BLaER1 treated with 17β-estradiol and CSF1 and Interleukin-3, amounts not matched to agents 10 nM and 100 nM (cell line): ENCODE measurements around the gene TIGAR.

Source experiments
- H3K27ac ChIP-seq, 11 experiments: shearing (Covaris generic); formaldehyde crosslinking; 2 replicates each; pipeline ENCODE4 v1.8.1; 2022
- H3K27me3 ChIP-seq, 11 experiments: shearing (Covaris generic); formaldehyde crosslinking; 2 replicates each; pipeline ENCODE4 v1.8.1; 2022
- H3K36me3 ChIP-seq, 11 experiments: shearing (Covaris generic); formaldehyde crosslinking; 2 replicates each; pipeline ENCODE4 v1.8.1; 2022
- H3K4me1 ChIP-seq, 10 experiments: shearing (Covaris generic); formaldehyde crosslinking; 2 replicates each; pipeline ENCODE4 v1.8.1; 2022
- H3K4me2 ChIP-seq, 11 experiments: shearing (Covaris generic); formaldehyde crosslinking; 2 replicates each; pipeline ENCODE4 v1.8.1; 2022
- H3K4me3 ChIP-seq, 10 experiments: shearing (Covaris generic); formaldehyde crosslinking; 2 replicates each; pipeline ENCODE4 v1.8.1; 2022
- H3K9ac ChIP-seq, 11 experiments: shearing (Covaris generic); formaldehyde crosslinking; 2 replicates each; pipeline ENCODE4 v1.8.1; 2022
- H3K9me3 ChIP-seq, 11 experiments: shearing (Covaris generic); formaldehyde crosslinking; replicated peaks in 1 of 11; 2 replicates each; pipeline ENCODE4 v1.8.1; 2022
- H4K20me1 ChIP-seq, 11 experiments: shearing (Covaris generic); formaldehyde crosslinking; 2 replicates each; pipeline ENCODE4 v1.8.1; 2022
- Cebpa-rat ChIP-seq, 11 experiments: shearing (Covaris generic); IDR thresholded peaks; 2 replicates each; pipeline ENCODE4 v1.8.1; 2022

Gene TIGAR

DNA sequence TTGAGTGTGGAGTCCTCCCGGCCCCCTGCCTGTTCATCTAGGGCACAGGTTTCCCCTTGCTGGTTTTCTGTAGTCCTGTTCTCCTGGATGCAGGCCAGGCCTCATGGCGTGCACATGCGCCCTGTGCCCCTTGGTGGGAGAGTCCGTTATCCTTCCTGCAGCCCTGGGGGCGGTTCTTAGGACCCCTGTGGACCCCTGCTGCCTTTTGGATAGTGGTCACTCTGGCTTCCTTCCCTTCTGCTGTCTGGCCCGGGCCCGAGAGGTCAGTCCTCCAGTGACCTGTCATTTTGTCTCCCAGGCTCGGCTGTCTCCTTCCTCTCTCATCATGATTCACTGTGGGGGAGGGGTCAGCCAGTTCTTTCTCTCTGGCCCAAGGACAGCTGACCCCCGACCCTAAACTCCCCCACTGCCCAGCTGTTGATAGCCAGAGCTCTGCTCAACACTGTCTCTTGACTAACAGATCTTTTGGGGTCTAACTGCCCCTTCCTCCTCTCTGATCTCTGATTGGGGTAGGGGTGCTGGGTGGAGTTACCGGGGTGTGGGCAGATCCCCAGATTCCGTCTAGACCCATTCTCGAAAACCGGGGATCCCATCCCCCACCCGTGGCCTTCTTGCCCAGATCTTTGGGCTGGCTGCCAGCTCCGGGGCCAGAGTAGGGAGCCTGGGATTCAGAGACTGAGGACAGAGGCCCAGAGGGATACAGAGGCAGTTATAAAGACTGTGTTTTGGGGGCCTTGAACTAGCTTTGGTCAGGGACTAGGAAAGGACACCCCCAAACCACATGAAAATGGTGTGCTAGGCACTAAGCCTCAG lies 40.5 kb upstream of the TIGAR start:
- Histone ChIP-seq H4K20me1 (peaks cover 0 to 11% (median 0%) of the 10 kb centered on the region in 11 experiments; a peak in 6 of 22 replicates), H3K36me3 (no peaks in the 10 kb centered on the region), H3K9me3 (no peaks in the 10 kb centered on the region), H3K27ac (no peak overlapping the region), H3K4me3 (no peak overlapping the region), H3K9ac (no peak overlapping the region), H3K27me3 (peaks cover 17 to 50% (median 33%) of the 10 kb centered on the region in 11 experiments), H3K4me2 (peak overlapping the region in 1 of 11 experiments; percentile 13; a peak in 1 of 22 replicates), H3K4me1 (peaks cover 0 to 21% (median 7%) of the 10 kb centered on the region in 10 experiments; a peak in 10 of 20 replicates)
- no peak for TF ChIP-seq Cebpa-rat (IDR thresholded peaks at IDR 0.05)

DNA sequence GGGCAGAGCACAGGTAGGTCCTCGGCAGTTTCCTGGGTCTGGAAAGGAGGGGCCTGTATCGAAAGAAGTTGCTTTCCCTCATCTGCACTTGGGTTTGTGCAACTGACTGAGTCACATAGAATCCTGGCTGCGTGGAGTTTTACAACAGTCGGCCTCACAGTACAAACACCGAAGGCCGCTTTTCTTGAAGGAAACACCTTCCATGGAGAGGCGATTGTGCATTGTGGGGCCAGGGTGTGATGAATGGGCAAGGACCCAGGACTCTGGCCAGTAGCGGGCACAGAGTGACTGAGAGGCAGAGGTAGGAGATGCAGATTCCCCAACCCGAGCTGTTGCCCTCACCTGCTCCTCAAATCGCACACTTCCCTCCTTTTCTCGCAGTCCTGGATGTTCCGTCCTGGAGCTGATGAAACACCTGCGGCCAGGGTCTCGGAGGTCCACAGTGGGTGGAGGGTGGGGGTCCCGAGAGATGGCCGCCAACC lies 39.8 kb upstream of the TIGAR start:
- Histone ChIP-seq H3K9ac (no peak overlapping the region), H3K27ac (no peak overlapping the region), H4K20me1 (peaks cover 0 to 4% (median 0%) of the 10 kb centered on the region in 11 experiments; a peak in 2 of 22 replicates), H3K27me3 (peaks cover 10 to 43% (median 26%) of the 10 kb centered on the region in 11 experiments), H3K36me3 (no peaks in the 10 kb centered on the region), H3K4me3 (no peak overlapping the region), H3K4me2 (no peak overlapping the region), H3K4me1 (peaks cover 0 to 28% (median 7%) of the 10 kb centered on the region in 10 experiments; a peak in 10 of 20 replicates), H3K9me3 (no peaks in the 10 kb centered on the region)
- no peak for TF ChIP-seq Cebpa-rat (IDR thresholded peaks at IDR 0.05)

GRCh38 chr12:4282103-4282891 lies 38.7 kb upstream of the TIGAR start:
- H3K4me3 ChIP-seq: no peak overlapping the region
- H3K9me3 ChIP-seq: no peaks in the 10 kb centered on the region
- H3K4me1 ChIP-seq: peaks cover 0 to 39% (median 12%) of the 10 kb centered on the region in 10 experiments; a peak in 10 of 20 replicates
- H3K9ac ChIP-seq: no peak overlapping the region
- H4K20me1 ChIP-seq: no peaks in the 10 kb centered on the region; a peak in 1 of 22 replicates
- no peak for TF ChIP-seq Cebpa-rat (IDR thresholded peaks at IDR 0.05)
- H3K27me3 ChIP-seq: peaks cover 3 to 32% (median 15%) of the 10 kb centered on the region in 11 experiments; a peak in 14 of 22 replicates
- H3K36me3 ChIP-seq: no peaks in the 10 kb centered on the region
- H3K27ac ChIP-seq: no peak overlapping the region
- H3K4me2 ChIP-seq: no peak overlapping the region

DNA sequence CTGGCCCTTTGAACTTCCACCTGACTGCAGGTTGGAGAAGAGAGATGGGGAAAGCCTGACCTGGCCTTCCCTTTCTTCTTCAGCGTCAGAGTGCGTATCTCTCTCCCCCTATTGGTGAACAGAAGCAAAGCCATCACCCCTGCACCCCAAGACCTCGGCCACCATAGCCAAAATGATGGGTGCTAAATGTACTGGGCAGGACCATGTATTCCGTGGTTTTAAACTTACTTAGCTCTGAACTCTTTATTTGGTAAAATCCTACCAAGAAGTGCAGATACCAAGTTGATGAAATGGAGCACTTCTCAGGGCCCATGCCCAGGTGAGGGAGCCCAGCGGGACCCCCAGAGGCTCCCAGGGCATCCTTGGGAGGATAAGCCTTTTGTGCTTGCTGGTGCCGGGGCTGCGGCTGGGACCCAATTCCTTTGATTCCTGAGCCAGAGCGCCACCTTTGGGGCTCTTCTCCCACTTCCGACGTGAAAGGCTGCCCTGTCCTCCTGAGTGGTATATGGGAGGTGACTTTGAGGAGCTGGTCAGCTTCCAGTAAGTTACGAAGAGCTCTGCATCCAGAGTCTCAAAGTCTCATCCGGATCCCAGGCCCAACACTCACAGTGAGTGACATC lies 38.0 kb upstream of the TIGAR start:
- H3K4me1 ChIP-seq: peaks cover 0 to 46% (median 18%) of the 10 kb centered on the region in 10 experiments; a peak in 12 of 20 replicates
- no peak overlapping the region for H3K27ac ChIP-seq
- H3K4me2 ChIP-seq: no peak overlapping the region
- H3K36me3 ChIP-seq: no peaks in the 10 kb centered on the region
- no peaks in the 10 kb centered on the region; a peak in 1 of 22 replicates for H4K20me1 ChIP-seq
- H3K9ac ChIP-seq: no peak overlapping the region
- no peaks in the 10 kb centered on the region for H3K9me3 ChIP-seq
- H3K27me3 ChIP-seq: peaks cover 0 to 26% (median 8%) of the 10 kb centered on the region in 11 experiments; a peak in 12 of 22 replicates
- no peak overlapping the region for H3K4me3 ChIP-seq
- no peak for TF ChIP-seq Cebpa-rat (IDR thresholded peaks at IDR 0.05)

GRCh38 chr12:4283512-4284255 lies 37.3 kb upstream of the TIGAR start:
- Histone ChIP-seq H3K4me1 (peaks cover 3 to 46% (median 21%) of the 10 kb centered on the region in 10 experiments), H3K9ac (no peak overlapping the region), H3K4me3 (no peak overlapping the region), H3K36me3 (no peaks in the 10 kb centered on the region), H4K20me1 (no peaks in the 10 kb centered on the region), H3K27ac (no peak overlapping the region), H3K4me2 (no peak overlapping the region), H3K27me3 (peaks cover 0 to 20% (median 6%) of the 10 kb centered on the region in 11 experiments; a peak in 11 of 22 replicates), H3K9me3 (no peaks in the 10 kb centered on the region)
- TF ChIP-seq Cebpa-rat (IDR thresholded peaks at IDR 0.05): no peak

GRCh38 chr12:4284306-4284705 lies 36.7 kb upstream of the TIGAR start:
- peaks cover 0 to 13% (median 3%) of the 10 kb centered on the region in 11 experiments; a peak in 10 of 22 replicates for H3K27me3 ChIP-seq
- H3K4me3 ChIP-seq: no peak overlapping the region
- H3K9me3 ChIP-seq: no peaks in the 10 kb centered on the region
- no peak overlapping the region for H3K9ac ChIP-seq
- H3K36me3 ChIP-seq: no peaks in the 10 kb centered on the region
- H4K20me1 ChIP-seq: no peaks in the 10 kb centered on the region
- TF ChIP-seq Cebpa-rat (IDR thresholded peaks at IDR 0.05): no peak
- H3K4me2 ChIP-seq: no peak overlapping the region
- H3K27ac ChIP-seq: no peak overlapping the region
- peaks cover 9 to 46% (median 24%) of the 10 kb centered on the region in 10 experiments for H3K4me1 ChIP-seq

- H3K27ac ChIP-seq: no peak overlapping the region
- no peak overlapping the region for H3K9ac ChIP-seq
- no peaks in the 10 kb centered on the region for H3K9me3 ChIP-seq
- no peak overlapping the region for H3K4me3 ChIP-seq
- H3K4me1 ChIP-seq: peaks cover 15 to 53% (median 32%) of the 10 kb centered on the region in 10 experiments
- H3K27me3 ChIP-seq: peaks cover 0 to 6% (median 1%) of the 10 kb centered on the region in 11 experiments; a peak in 8 of 22 replicates
- no peak overlapping the region for H3K4me2 ChIP-seq
- H4K20me1 ChIP-seq: no peaks in the 10 kb centered on the region
- no peak for TF ChIP-seq Cebpa-rat (IDR thresholded peaks at IDR 0.05)
- no peaks in the 10 kb centered on the region for H3K36me3 ChIP-seq
These were observed 35.9 kb upstream of the TIGAR start for GRCh38 chr12:4285070-4285469.

DNA sequence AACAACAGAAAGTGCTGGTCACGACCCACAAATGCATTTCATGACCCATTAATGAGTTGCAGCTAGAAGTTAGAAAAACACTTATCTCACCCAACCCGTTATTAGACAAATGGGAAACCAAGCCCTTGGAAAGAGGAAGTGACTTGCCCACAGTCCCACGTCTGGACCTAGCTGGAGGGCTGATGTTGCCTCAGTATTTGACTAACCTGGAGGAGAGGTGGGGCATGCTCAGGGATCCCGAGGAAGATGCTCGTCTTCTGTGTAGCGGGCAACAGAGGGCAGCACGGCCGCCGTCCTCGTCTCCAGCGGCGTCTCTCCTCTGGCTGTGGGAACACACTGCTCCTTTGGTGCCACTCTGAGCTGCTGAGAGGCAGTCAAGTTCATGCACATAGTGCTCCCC lies 34.8 kb upstream of the TIGAR start:
- Histone ChIP-seq H3K27me3 (no peaks in the 10 kb centered on the region), H3K9ac (no peak overlapping the region), H3K4me3 (no peak overlapping the region), H3K36me3 (no peaks in the 10 kb centered on the region), H3K9me3 (no peaks in the 10 kb centered on the region), H3K4me2 (peak overlapping the region in 5 of 11 experiments; percentile 41 to 97 (median 86); a peak in 9 of 22 replicates), H3K4me1 (peaks cover 15 to 57% (median 37%) of the 10 kb centered on the region in 10 experiments), H4K20me1 (no peaks in the 10 kb centered on the region), H3K27ac (no peak overlapping the region)
- TF ChIP-seq Cebpa-rat (IDR thresholded peaks at IDR 0.05): no peak
